Neural progenitor cell (in vitro differentiated cells): Measurements from ENCODE around the gene FHL1.

ENCODE experiments used
- EZH2phosphoT487 ChIP-seq: fragments of 200-600 bp; sonication (generic); IDR thresholded peaks from 2 replicates; pipeline ENCODE4 v1.6.1; 2017; ENCODE audit warnings: antibody characterized with exemption
- TF ChIP-seq, protein P1 (sequence below): fragments of 200-600 bp; sonication (generic); IDR thresholded peaks from 2 replicates; pipeline ENCODE4 v1.5.1; 2017; ENCODE audit warnings: antibody characterized with exemption, mild to moderate bottlenecking

DNA sequence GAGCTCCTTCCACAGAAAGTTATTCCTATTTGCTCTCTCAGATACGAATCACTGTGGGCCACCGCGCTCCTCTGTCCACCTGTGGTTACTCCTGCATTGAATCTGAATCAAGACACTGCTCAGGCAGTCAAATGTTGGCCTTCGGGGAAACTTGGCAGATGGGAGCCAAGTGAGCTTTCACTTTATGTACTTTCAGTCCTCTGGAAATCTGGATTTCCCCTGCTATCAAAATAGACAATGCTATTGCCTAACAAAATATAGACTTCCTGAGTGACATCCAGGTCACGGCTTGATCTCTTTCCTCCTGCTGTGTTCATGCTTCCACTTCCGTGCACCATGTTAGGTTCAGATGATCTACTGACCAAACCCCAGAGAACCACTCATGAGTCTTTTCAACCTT lies 43.8 kb downstream of the FHL1 start:
- TF ChIP-seq, protein P1, sequence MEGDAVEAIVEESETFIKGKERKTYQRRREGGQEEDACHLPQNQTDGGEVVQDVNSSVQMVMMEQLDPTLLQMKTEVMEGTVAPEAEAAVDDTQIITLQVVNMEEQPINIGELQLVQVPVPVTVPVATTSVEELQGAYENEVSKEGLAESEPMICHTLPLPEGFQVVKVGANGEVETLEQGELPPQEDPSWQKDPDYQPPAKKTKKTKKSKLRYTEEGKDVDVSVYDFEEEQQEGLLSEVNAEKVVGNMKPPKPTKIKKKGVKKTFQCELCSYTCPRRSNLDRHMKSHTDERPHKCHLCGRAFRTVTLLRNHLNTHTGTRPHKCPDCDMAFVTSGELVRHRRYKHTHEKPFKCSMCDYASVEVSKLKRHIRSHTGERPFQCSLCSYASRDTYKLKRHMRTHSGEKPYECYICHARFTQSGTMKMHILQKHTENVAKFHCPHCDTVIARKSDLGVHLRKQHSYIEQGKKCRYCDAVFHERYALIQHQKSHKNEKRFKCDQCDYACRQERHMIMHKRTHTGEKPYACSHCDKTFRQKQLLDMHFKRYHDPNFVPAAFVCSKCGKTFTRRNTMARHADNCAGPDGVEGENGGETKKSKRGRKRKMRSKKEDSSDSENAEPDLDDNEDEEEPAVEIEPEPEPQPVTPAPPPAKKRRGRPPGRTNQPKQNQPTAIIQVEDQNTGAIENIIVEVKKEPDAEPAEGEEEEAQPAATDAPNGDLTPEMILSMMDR: no peak
- no peak for TF ChIP-seq EZH2phosphoT487
